ENCODE measurements around the gene TNFRSF18.

- TF ChIP-seq CTCF (IDR thresholded peaks at IDR 0.05) (no peak), POLR2A (IDR thresholded peaks at IDR 0.05; ENCODE audit: low read depth) (no peak), EP300 (IDR thresholded peaks at IDR 0.05) (no peak), POLR2AphosphoS5 (IDR thresholded peaks at IDR 0.05) (no peak)
Observed at GRCh38 chr1:1173061-1173792, 33.2 kb downstream of the TNFRSF18 start.

Measured in esophagus muscularis mucosa (tissue), 4 donors.